Liver (tissue), 9 donors: ENCODE measurements around the gene RRAS2. TPM values are rescaled to one million over a fixed set of nuclear protein-coding genes. Genes with fewer than 3 reads are reported as not detected.
A peak's percentile ranks its signal among the peaks of the same experiment; 100 is the strongest.

ENCODE experiments used
- DNase-seq: peaks from one replicate; pipeline ENCODE4 v3.0.0-alpha.2; 2017; ENCODE audit warnings: low spot score
- H3K27ac ChIP-seq, 2 donors: one replicate each; pipeline ENCODE4 v1.7.0; 2013; ENCODE audit warnings: inconsistent platforms in 2 of 2, low read length in 2 of 2, control low read depth in 1 of 2, low read depth in 1 of 2, mild to moderate bottlenecking in 1 of 2
- H3K27me3 ChIP-seq, 4 donors: one replicate each; pipeline versions ENCODE4 v1.6.1 to v1.7.0; 2013; ENCODE audit warnings: low read length in 3 of 4, inconsistent platforms in 1 of 4, mild to moderate bottlenecking in 1 of 4, moderate library complexity in 1 of 4; ENCODE audit not compliant: control insufficient read depth in 4 of 4, insufficient read depth in 4 of 4
- H3K36me3 ChIP-seq, 4 donors: one replicate each; pipeline versions ENCODE4 v1.6.1 to v1.7.0; 2013; ENCODE audit warnings: low read length in 3 of 4, mild to moderate bottlenecking in 3 of 4, low read depth in 1 of 4, moderate library complexity in 1 of 4; ENCODE audit not compliant: control insufficient read depth in 4 of 4, insufficient read depth in 3 of 4
- H3K4me1 ChIP-seq, 4 donors: one replicate each; pipeline versions ENCODE4 v1.6.1 to v1.7.0; 2013; ENCODE audit warnings: low read length in 3 of 4, mild to moderate bottlenecking in 3 of 4, moderate library complexity in 1 of 4; ENCODE audit not compliant: control insufficient read depth in 4 of 4, insufficient read depth in 4 of 4
- H3K4me3 ChIP-seq, 3 donors: one replicate each; pipeline versions ENCODE4 v1.6.1 to v1.7.0; 2013; ENCODE audit warnings: low read length in 3 of 3, control low read depth in 1 of 3, low read depth in 1 of 3, mild to moderate bottlenecking in 1 of 3
- H3K9ac ChIP-seq, 2 donors: one replicate each; pipeline ENCODE4 v1.7.0; 2013; ENCODE audit warnings: low read length in 2 of 2, mild to moderate bottlenecking in 2 of 2, moderate library complexity in 2 of 2, control low read depth in 1 of 2, low read depth in 1 of 2
- H3K9me3 ChIP-seq, 4 donors: one replicate each; pipeline versions ENCODE4 v1.6.1 to v1.7.0; 2013; ENCODE audit warnings: low read length in 3 of 4; ENCODE audit not compliant: control insufficient read depth in 4 of 4
- EGR1 ChIP-seq, 2 donors: IDR thresholded peaks; 2 replicates each; pipeline ENCODE4 v1.6.1; 2016 to 2018; ENCODE audit warnings: antibody characterized with exemption in 2 of 2, low read depth in 2 of 2
- FOXA1 ChIP-seq: IDR thresholded peaks from 2 replicates; pipeline ENCODE4 v1.6.1; 2016; ENCODE audit warnings: antibody characterized with exemption
- FOXA2 ChIP-seq: IDR thresholded peaks from 2 replicates; pipeline ENCODE4 v1.6.1; 2016; ENCODE audit warnings: antibody characterized with exemption
- GABPA ChIP-seq, 2 donors: IDR thresholded peaks in 1 of 2; conservative IDR thresholded peaks in 1 of 2; 2 replicates each; pipeline ENCODE4 v1.6.1; 2016; ENCODE audit warnings: antibody characterized with exemption in 2 of 2, mild to moderate bottlenecking in 1 of 2, moderate library complexity in 1 of 2
- HNF4A ChIP-seq, 2 donors: conservative IDR thresholded peaks; 2 replicates each; pipeline ENCODE4 v1.6.1; 2016; ENCODE audit warnings: antibody characterized with exemption in 2 of 2, mild to moderate bottlenecking in 2 of 2
- HNF4G ChIP-seq: IDR thresholded peaks from 2 replicates; pipeline ENCODE4 v1.6.1; 2016; ENCODE audit warnings: antibody characterized with exemption
- JUND ChIP-seq, 2 donors: IDR thresholded peaks; 2 replicates each; pipeline ENCODE4 v1.6.1; 2016; ENCODE audit warnings: antibody characterized with exemption in 2 of 2
- NR2F2 ChIP-seq: IDR thresholded peaks from 2 replicates; pipeline ENCODE4 v1.6.1; 2016; ENCODE audit warnings: antibody characterized with exemption
- RAD21 ChIP-seq, 2 donors: IDR thresholded peaks; 2 replicates each; pipeline ENCODE4 v1.6.1; 2016; ENCODE audit warnings: antibody characterized with exemption in 2 of 2, mild to moderate bottlenecking in 2 of 2
- RXRA ChIP-seq, 2 donors: IDR thresholded peaks; 2 replicates each; pipeline ENCODE4 v1.6.1; 2017 to 2018; ENCODE audit warnings: antibody characterized with exemption in 2 of 2, mild to moderate bottlenecking in 1 of 2
- SP1 ChIP-seq: IDR thresholded peaks from 2 replicates; pipeline ENCODE4 v1.6.1; 2018; ENCODE audit warnings: antibody characterized with exemption, mild to moderate bottlenecking
- TAF1 ChIP-seq: conservative IDR thresholded peaks from 2 replicates; pipeline ENCODE4 v1.6.1; 2016; ENCODE audit warnings: antibody characterized with exemption, mild to moderate bottlenecking
- YY1 ChIP-seq: IDR thresholded peaks from 2 replicates; pipeline ENCODE4 v1.6.1; 2016; ENCODE audit warnings: antibody characterized with exemption, mild to moderate bottlenecking
- WGBS: extraction: QIAGEN DNeasy Blood & Tissue Kit; methylation state at CpG from one replicate; pipeline ENCODE4 v1.1.7; 2013; 5-methylcytosine and 5-hydroxymethylcytosine counted together
- polyA plus RNA-seq, 2 donors: library from polyadenylated mRNA; stranded (reverse) in 1 of 2; unstranded in 1 of 2; fragments of 200-250 nt in 1 of 2; fragments of >200 nt in 1 of 2; fragmentation: Nextera tagmentation in 1 of 2; extraction: Ambion mirVana in 1 of 2; gene quantifications; one replicate each; pipeline versions ENCODE4 v1.2.1 to v1.2.3, GENCODE V29; 2013 to 2015
- total RNA-seq, 2 donors: library from RNA; depleted of rRNA; stranded (reverse); fragments of >200 nt; gene quantifications; one replicate each; pipeline ENCODE4 v1.2.3, GENCODE V29; 2014
- TF ChIP-seq, protein P1 (sequence below): IDR thresholded peaks from 2 replicates; pipeline ENCODE4 v1.6.1; 2016; ENCODE audit warnings: antibody characterized with exemption
- TF ChIP-seq, protein P2 (sequence below): IDR thresholded peaks from 2 replicates; pipeline ENCODE4 v1.6.1; 2016; ENCODE audit warnings: antibody characterized with exemption
- TF ChIP-seq, protein P3 (sequence below): IDR thresholded peaks from 2 replicates; pipeline ENCODE4 v1.6.1; 2016; ENCODE audit warnings: antibody characterized with exemption, mild to moderate bottlenecking
- TF ChIP-seq, protein P4 (sequence below): IDR thresholded peaks from 2 replicates; pipeline ENCODE4 v1.6.1; 2016; ENCODE audit warnings: antibody characterized with exemption
- donor health status: healthy.
- donor health status: healthy.
- donor health status: healthy.
- donor health status: healthy.
- donor health status: healthy.

The RRAS2 gene
- total and polyA plus RNA-seq, 4 donors: 11.2 to 23.8 (median 17.5) TPM

DNA sequence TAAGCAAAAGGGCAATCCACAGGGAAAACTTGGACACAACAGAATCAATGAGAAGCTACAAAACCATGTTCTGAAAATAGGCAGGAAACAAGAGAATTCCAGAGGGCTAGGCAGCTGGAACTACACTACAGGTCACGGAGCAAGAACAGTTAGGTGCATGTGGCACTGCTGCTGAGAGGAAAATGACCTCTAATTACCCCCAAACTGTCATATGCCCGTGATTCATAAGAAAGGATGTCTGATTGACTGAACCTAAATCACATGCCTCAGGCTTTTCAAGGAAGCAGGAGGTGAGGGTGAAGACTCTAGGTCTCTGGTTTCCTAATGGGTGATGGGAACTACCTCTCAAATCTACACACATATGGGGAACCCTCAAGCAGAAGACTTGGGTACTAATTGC, 17.9 kb upstream of the RRAS2 start:
- no peak overlapping the region for H3K9ac ChIP-seq
- no peaks in the 10 kb centered on the region for H3K36me3 ChIP-seq
- peaks cover 0 to 28% (median 16%) of the 10 kb centered on the region in 4 donors for H3K4me1 ChIP-seq
- H3K4me3 ChIP-seq: no peak overlapping the region
- DNase-seq: no peak
- 75% methylated on average over 2 of the region's 2 CpGs for WGBS
- TF ChIP-seq TAF1 (no peak), RXRA (IDR thresholded peaks at IDR 0.05) (no peak), RAD21 (IDR thresholded peaks at IDR 0.05) (no peak), YY1 (no peak), EGR1 (IDR thresholded peaks at IDR 0.05; ENCODE audit: low read depth in 2 of 2) (no peak), HNF4G (no peak), JUND (IDR thresholded peaks at IDR 0.05) (no peak), NR2F2 (no peak), FOXA1 (no peak), SP1 (no peak), HNF4A (conservative IDR thresholded peaks at IDR 0.05) (no peak)
- TF ChIP-seq, protein P1, sequence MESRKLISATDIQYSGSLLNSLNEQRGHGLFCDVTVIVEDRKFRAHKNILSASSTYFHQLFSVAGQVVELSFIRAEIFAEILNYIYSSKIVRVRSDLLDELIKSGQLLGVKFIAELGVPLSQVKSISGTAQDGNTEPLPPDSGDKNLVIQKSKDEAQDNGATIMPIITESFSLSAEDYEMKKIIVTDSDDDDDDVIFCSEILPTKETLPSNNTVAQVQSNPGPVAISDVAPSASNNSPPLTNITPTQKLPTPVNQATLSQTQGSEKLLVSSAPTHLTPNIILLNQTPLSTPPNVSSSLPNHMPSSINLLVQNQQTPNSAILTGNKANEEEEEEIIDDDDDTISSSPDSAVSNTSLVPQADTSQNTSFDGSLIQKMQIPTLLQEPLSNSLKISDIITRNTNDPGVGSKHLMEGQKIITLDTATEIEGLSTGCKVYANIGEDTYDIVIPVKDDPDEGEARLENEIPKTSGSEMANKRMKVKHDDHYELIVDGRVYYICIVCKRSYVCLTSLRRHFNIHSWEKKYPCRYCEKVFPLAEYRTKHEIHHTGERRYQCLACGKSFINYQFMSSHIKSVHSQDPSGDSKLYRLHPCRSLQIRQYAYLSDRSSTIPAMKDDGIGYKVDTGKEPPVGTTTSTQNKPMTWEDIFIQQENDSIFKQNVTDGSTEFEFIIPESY: no peak
- TF ChIP-seq, protein P2, sequence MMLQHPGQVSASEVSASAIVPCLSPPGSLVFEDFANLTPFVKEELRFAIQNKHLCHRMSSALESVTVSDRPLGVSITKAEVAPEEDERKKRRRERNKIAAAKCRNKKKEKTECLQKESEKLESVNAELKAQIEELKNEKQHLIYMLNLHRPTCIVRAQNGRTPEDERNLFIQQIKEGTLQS: no peak
- TF ChIP-seq, protein P3, sequence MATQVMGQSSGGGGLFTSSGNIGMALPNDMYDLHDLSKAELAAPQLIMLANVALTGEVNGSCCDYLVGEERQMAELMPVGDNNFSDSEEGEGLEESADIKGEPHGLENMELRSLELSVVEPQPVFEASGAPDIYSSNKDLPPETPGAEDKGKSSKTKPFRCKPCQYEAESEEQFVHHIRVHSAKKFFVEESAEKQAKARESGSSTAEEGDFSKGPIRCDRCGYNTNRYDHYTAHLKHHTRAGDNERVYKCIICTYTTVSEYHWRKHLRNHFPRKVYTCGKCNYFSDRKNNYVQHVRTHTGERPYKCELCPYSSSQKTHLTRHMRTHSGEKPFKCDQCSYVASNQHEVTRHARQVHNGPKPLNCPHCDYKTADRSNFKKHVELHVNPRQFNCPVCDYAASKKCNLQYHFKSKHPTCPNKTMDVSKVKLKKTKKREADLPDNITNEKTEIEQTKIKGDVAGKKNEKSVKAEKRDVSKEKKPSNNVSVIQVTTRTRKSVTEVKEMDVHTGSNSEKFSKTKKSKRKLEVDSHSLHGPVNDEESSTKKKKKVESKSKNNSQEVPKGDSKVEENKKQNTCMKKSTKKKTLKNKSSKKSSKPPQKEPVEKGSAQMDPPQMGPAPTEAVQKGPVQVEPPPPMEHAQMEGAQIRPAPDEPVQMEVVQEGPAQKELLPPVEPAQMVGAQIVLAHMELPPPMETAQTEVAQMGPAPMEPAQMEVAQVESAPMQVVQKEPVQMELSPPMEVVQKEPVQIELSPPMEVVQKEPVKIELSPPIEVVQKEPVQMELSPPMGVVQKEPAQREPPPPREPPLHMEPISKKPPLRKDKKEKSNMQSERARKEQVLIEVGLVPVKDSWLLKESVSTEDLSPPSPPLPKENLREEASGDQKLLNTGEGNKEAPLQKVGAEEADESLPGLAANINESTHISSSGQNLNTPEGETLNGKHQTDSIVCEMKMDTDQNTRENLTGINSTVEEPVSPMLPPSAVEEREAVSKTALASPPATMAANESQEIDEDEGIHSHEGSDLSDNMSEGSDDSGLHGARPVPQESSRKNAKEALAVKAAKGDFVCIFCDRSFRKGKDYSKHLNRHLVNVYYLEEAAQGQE: no peak
- no peaks in the 10 kb centered on the region for H3K9me3 ChIP-seq
- no peak overlapping the region for H3K27ac ChIP-seq
- no peaks in the 10 kb centered on the region for H3K27me3 ChIP-seq

DNA sequence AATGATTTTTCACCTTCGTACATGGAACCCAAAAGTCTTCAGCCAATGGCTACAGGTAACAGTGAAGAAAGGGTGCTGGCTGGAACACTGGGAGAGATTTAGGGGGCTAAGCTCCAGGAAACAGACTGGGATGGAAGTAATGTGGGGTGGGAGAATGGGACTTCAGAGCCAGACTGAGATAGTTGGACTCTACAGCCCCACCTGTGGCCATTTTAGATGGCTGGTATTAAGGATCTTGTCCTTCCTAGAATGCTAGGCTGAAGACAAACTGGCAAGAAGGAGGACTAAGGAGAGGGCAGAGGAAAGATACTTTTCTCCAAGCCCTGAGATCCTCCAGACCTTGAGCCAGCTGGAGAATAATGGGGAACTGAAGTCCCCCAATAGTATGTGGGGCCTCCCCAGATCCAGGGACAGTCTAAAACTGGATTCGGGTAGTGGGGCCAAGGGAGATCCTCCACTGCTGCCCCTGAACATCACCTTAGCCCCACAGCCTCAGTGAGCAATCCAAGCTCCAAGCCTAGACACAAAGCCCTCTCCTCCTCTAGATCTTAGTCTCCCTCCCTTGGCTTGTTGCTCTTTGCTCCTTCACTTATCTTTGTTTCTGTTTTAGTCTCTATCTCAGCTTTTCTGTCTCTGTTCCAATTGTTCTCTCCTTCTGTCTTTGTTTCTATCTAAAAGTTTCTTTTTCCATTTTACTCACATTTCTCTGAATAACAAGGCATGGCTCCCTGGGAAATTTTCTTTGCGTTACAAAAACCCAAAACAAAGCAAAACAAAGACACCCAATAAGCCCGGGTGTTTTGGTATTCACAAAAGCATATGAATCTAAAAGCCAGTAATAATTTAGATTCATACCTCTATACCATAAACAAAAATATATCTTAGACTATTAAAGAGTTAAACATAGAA, 16.2 kb upstream of the RRAS2 start:
- peak overlapping the region; percentile 82 to 85 for H3K27ac ChIP-seq
- H3K4me3 ChIP-seq: no peak overlapping the region
- no peaks in the 10 kb centered on the region for H3K27me3 ChIP-seq
- 89% methylated on average over 4 of the region's 4 CpGs for WGBS
- H3K4me1 ChIP-seq: peaks cover 2 to 17% (median 13%) of the 10 kb centered on the region in 4 donors
- no peaks in the 10 kb centered on the region for H3K36me3 ChIP-seq
- TF ChIP-seq EGR1 (IDR thresholded peaks at IDR 0.05; ENCODE audit: low read depth in 2 of 2) (no peak), GABPA (IDR thresholded peaks at IDR 0.05 in 1 of 2, conservative IDR thresholded peaks at IDR 0.05 in 1 of 2) (no peak), TAF1 (no peak), YY1 (no peak), FOXA2 (no peak), JUND (IDR thresholded peaks at IDR 0.05) (no peak), FOXA1 (no peak), HNF4A (conservative IDR thresholded peaks at IDR 0.05) (no peak)
- TF ChIP-seq, protein P3: no peak
- TF ChIP-seq, protein P2: no peak
- TF ChIP-seq, protein P4, sequence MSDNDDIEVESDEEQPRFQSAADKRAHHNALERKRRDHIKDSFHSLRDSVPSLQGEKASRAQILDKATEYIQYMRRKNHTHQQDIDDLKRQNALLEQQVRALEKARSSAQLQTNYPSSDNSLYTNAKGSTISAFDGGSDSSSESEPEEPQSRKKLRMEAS: no peak
- H3K9me3 ChIP-seq: no peaks in the 10 kb centered on the region
- DNase-seq: no peak
- H3K9ac ChIP-seq: no peak overlapping the region
